ENCODE data around the gene MATCAP1. TPM values are rescaled to one million over a fixed set of nuclear protein-coding genes. Genes with fewer than 3 reads are reported as not detected.

The MATCAP1 gene
- total and polyA plus RNA-seq, 10 of the 15 experiments (the other 5 are each of a cell fraction or from before 2014, with no cell fraction given), result 2.8 to 25.8 (median 8.6) TPM

DNA sequence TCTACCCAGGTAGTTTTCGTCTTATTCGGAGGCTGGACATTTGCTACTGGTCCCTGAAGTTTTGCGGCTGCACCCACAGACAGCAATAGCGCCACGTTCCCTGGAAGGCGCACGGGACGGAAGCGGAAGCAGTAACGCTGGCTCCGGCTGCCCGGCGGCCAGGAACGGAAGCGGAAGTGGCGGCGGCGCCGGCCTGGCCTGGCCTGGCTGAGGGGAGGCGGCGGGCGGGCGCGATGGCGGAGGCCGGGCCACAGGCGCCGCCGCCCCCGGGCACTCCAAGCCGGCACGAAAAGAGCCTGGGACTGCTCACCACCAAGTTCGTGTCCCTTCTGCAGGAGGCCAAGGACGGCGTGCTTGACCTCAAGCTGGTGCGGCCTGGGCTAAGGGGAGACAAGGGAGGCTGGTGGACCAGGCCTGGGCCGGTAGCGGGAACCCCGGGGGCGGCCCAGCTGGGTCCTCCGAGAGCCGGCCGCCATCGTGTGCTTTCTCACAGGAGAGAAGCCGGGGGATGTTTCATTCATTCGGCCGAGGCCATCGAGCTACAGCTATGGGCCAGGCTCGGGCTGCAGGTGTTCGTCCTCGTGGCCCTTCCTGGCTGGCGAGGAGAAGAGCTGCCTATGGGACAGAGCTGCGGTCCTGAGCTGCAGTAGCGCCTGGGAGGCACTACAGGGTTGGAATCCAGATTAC is 8.4 kb upstream of the MATCAP1 start, which contains the start of gene E2F4 (continued):
- TF ChIP-seq, protein P1, sequence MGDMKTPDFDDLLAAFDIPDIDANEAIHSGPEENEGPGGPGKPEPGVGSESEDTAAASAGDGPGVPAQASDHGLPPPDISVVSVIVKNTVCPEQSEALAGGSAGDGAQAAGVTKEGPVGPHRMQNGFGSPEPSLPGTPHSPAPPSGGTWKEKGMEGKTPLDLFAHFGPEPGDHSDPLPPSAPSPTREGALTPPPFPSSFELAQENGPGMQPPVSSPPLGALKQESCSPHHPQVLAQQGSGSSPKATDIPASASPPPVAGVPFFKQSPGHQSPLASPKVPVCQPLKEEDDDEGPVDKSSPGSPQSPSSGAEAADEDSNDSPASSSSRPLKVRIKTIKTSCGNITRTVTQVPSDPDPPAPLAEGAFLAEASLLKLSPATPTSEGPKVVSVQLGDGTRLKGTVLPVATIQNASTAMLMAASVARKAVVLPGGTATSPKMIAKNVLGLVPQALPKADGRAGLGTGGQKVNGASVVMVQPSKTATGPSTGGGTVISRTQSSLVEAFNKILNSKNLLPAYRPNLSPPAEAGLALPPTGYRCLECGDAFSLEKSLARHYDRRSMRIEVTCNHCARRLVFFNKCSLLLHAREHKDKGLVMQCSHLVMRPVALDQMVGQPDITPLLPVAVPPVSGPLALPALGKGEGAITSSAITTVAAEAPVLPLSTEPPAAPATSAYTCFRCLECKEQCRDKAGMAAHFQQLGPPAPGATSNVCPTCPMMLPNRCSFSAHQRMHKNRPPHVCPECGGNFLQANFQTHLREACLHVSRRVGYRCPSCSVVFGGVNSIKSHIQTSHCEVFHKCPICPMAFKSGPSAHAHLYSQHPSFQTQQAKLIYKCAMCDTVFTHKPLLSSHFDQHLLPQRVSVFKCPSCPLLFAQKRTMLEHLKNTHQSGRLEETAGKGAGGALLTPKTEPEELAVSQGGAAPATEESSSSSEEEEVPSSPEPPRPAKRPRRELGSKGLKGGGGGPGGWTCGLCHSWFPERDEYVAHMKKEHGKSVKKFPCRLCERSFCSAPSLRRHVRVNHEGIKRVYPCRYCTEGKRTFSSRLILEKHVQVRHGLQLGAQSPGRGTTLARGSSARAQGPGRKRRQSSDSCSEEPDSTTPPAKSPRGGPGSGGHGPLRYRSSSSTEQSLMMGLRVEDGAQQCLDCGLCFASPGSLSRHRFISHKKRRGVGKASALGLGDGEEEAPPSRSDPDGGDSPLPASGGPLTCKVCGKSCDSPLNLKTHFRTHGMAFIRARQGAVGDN (IDR thresholded peaks at IDR 0.05), result peak; percentile 70
- TF ChIP-seq RELB (IDR thresholded peaks at IDR 0.05; ENCODE audit: low read depth) (peak; percentile 90), HDGF (IDR thresholded peaks at IDR 0.05) (no peak; the same call in 1 of the 2 replicates), MAX (IDR thresholded peaks at IDR 0.05; ENCODE audit: low read depth, low read length) (no peak), CEBPZ (IDR thresholded peaks at IDR 0.05; ENCODE audit: low read depth, low read length) (no peak), MXI1 (IDR thresholded peaks at IDR 0.05; ENCODE audit: low read depth, low read length) (peak; percentile 73), MYB (IDR thresholded peaks at IDR 0.05; ENCODE audit: borderline replicate concordance, low read depth, low read length) (no peak), PML (IDR thresholded peaks at IDR 0.05; ENCODE audit: low read length) (no peak; the same call in 1 of the 2 replicates), NRF1 (conservative IDR thresholded peaks at IDR 0.05; ENCODE audit: low read depth, low read length) (no peak), YBX1 (IDR thresholded peaks at IDR 0.05) (no peak), NR2F1 (conservative IDR thresholded peaks at IDR 0.05) (peak; percentile 60; the same call in 1 of the 2 replicates), IRF5 (IDR thresholded peaks at IDR 0.05; ENCODE audit: borderline replicate concordance) (no peak), EP300 (IDR thresholded peaks at IDR 0.05; ENCODE audit: borderline replicate concordance in 1 of 2, control insufficient read depth in 1 of 2, low read depth in 2 of 2, low read length in 2 of 2) (no peak), CREB1 (IDR thresholded peaks at IDR 0.05; ENCODE audit: low read depth) (peak; percentile 72; the same call in 1 of the 2 replicates), BHLHE40 (IDR thresholded peaks at IDR 0.05; ENCODE audit: borderline replicate concordance in 1 of 2, low read depth in 2 of 2, low read length in 1 of 2) (peak; percentile 94 to 97), NBN (IDR thresholded peaks at IDR 0.05) (peak; percentile 73), SIN3A (IDR thresholded peaks at IDR 0.05; ENCODE audit: low read depth, low read length) (peak; percentile 49; the same call in 1 of the 2 replicates), NFXL1 (IDR thresholded peaks at IDR 0.05; ENCODE audit: borderline replicate concordance) (no peak), MEF2A (IDR thresholded peaks at IDR 0.05; ENCODE audit: insufficient read depth, low read depth, low read length) (no peak)
